Left ventricle myocardium inferior (tissue), 1 donor: ENCODE data around the gene STXBP6. TPM values are rescaled to one million over a fixed set of nuclear protein-coding genes. Genes with fewer than 3 reads are reported as not detected.

Source experiments
- DNase-seq: peaks from one replicate; pipeline ENCODE4 v3.0.0-alpha.2; 2020
- H3K27ac ChIP-seq: fragments of 200-600 bp; replicated peaks from 2 replicates; pipeline ENCODE4 v1.8.0; 2021
- H3K27me3 ChIP-seq: fragments of 200-600 bp; 2 replicates; pipeline ENCODE4 v1.8.0; 2021; ENCODE audit warnings: low read depth
- H3K36me3 ChIP-seq: fragments of 200-600 bp; 2 replicates; pipeline ENCODE4 v1.8.0; 2021
- H3K4me1 ChIP-seq: fragments of 200-600 bp; 2 replicates; pipeline ENCODE4 v1.8.0; 2021
- H3K4me3 ChIP-seq: fragments of 200-600 bp; 2 replicates; pipeline ENCODE4 v1.8.0; 2021; ENCODE audit warnings: mild to moderate bottlenecking, moderate library complexity
- H3K9me3 ChIP-seq: fragments of 200-600 bp; replicated peaks from 2 replicates; pipeline ENCODE4 v1.8.0; 2021
- CTCF ChIP-seq: fragments of 200-600 bp; IDR thresholded peaks from 2 replicates; pipeline ENCODE4 v1.8.0; 2021; ENCODE audit warnings: antibody characterized with exemption, mild to moderate bottlenecking, borderline replicate concordance
- intact Hi-C: fragments of 100-400 bp; cut with micrococcal nuclease; formaldehyde crosslinking; loops from one replicate; pipeline ENCODE4 v1.11.0; 2022
- total RNA-seq: library from RNA; stranded (reverse); fragmentation: NEBNext Ultra II Directional; extraction: Animal tissue kit (Norgen Biotek cat#: 25700); gene quantifications from one replicate; pipeline ENCODE4 v1.2.1, GENCODE V29; 2021
- donor health status: DM: no; HTN: yes; CAD: no; lungs with severe emphysema.

STXBP6 gene
- total RNA-seq, 1 donor from 2014 or later, result 21.7 TPM

DNA sequence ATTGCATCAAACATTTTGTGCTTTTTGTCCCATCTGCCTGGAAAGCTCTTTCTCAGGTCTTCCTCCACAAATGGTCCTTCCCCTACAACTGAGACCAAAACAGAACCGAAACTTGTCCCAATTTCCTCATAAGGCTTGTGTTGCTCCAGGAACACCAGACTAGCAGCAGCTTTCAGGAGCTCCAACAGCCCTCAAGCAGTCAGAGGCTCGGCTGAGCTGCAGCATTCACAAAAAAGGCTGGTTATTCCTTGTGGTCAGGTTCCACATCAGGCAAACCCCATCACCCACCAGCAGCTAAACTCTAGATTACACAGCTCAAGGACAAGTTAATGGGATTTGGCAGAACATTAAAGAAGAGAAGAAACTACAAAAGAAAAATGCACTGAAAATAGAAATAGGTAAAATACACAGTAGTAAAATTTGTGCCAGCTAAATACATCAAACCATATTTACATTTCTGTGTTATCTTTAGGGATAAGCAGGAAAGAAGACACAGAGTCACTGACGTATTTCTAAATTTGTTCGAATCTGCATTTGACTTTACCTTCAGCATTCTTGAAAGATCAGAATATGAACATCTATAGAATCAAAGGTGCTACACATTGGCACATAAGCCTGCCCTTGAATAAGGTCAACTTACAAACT lies 141.2 kb downstream of the STXBP6 start:
- peak overlapping the region; percentile 14 for H3K27ac ChIP-seq
- H3K9me3 ChIP-seq, result peaks cover 3% of the 10 kb centered on the region
- TF ChIP-seq CTCF, result no peak
- H3K27me3 ChIP-seq, result no peaks in the 10 kb centered on the region
- H3K4me3 ChIP-seq, result no peak overlapping the region
- DNase-seq, result no peak
- no peaks in the 10 kb centered on the region for H3K36me3 ChIP-seq
- intact Hi-C loops, result no loop called here
- peaks cover 53% of the 10 kb centered on the region for H3K4me1 ChIP-seq

DNA sequence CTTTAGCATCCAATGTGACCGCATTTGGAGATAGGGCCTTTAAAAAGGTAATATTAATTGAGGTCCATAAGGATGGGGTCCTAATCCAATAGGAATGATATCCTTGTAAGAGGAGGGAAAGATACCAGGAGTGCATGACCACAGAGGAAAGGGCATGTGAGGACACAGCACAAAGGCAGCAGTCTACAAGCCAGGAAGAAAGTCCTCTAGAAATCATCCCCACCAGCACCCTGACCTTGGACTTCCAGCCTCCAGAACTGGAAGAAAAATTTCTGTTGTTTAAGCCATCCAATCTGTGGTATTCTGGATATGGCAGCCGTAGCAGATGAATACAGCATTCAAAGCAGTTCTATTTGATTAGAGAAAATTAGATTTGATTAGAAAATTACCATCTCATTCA lies 145.4 kb downstream of the STXBP6 start:
- no peak for DNase-seq
- no peaks in the 10 kb centered on the region for H3K36me3 ChIP-seq
- no peak overlapping the region for H3K27ac ChIP-seq
- H3K27me3 ChIP-seq, result no peaks in the 10 kb centered on the region
- H3K4me3 ChIP-seq, result no peak overlapping the region
- TF ChIP-seq CTCF, result no peak
- H3K4me1 ChIP-seq, result peaks cover 36% of the 10 kb centered on the region
- H3K9me3 ChIP-seq, result peaks cover 3% of the 10 kb centered on the region
- intact Hi-C loops, result no loop called here

GRCh38 chr14:24903337-24903736 lies 146.6 kb downstream of the STXBP6 start:
- intact Hi-C loops, result no loop called here
- TF ChIP-seq CTCF, result no peak
- no peaks in the 10 kb centered on the region for H3K27me3 ChIP-seq

DNA sequence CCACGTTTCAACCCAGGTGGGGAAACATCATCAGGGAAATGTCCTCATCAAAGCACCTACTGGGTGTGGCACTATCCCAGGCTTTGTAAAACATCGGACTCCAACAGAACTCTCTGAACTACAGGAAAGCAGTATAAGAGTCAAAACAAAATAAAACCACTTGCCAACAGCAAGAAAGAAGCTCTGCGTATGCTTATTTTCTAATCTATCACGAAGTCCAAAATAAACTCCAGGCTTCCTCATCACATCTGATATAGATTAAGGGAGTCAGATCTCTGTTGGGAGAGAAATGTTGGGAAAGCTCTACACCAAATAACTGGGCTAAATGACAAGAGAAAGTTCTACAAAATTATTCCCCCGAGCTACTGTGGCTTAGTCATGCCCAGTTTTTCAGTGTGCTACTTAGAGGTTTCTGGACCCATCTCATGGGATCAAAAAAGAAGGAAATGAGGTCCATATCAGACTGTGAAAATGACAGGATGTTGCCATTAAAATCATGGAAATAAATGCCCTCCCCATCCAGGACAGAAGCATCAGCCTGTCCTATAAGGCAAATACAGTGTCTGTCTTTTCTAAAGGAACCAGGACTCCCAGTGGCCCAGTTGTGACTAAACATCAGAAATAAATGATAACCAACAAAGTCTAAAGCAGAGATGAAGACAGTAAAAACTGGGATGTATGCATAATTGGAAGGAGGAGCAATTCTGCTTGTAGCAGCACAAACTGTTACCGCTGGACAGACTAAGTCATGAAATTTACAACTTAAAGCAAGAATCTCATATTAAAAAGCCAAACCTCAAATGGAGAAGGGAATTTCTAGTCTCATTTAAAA lies 149.5 kb downstream of the STXBP6 start:
- TF ChIP-seq CTCF, result no peak
- Histone ChIP-seq H3K4me3 (peak overlapping the region; percentile 7), H3K9me3 (peaks cover 3% of the 10 kb centered on the region), H3K36me3 (no peaks in the 10 kb centered on the region), H3K27me3 (no peaks in the 10 kb centered on the region), H3K4me1 (peaks cover 49% of the 10 kb centered on the region), H3K27ac (peak overlapping the region; percentile 66)
- intact Hi-C loops, result no loop called here
- no peak for DNase-seq

More at GRCh38 chr14:24903337-24903736, 146.6 kb downstream of the STXBP6 start:
- H3K4me3 ChIP-seq, result no peak overlapping the region
- DNase-seq, result no peak
- H3K4me1 ChIP-seq, result peaks cover 29% of the 10 kb centered on the region
- peaks cover 3% of the 10 kb centered on the region for H3K9me3 ChIP-seq
- no peak overlapping the region for H3K27ac ChIP-seq
- H3K36me3 ChIP-seq, result no peaks in the 10 kb centered on the region

DNA sequence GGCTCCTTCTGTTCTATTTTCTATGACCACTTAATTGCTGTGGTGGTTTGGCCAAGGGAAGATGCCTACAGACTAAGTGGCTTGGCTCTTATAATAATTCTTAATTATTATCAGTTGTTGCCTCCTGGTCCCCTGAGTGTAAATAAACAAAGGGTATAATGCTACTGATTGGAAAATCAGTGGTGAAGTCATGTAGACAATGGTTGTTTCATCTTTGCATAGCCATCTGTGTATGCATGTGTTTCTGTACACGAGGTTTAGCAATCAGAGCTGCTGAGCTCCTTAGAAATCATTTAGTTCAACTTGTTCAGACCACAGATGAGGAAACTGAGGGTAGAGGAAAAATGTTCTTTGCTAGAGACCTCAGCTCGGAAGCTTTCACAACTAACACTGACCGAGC lies 152.2 kb downstream of the STXBP6 start:
- H3K36me3 ChIP-seq, result no peaks in the 10 kb centered on the region
- no peaks in the 10 kb centered on the region for H3K27me3 ChIP-seq
- H3K9me3 ChIP-seq, result no peaks in the 10 kb centered on the region
- no peak overlapping the region for H3K27ac ChIP-seq
- H3K4me1 ChIP-seq, result peaks cover 68% of the 10 kb centered on the region
- TF ChIP-seq CTCF, result no peak
- DNase-seq, result no peak
- H3K4me3 ChIP-seq, result no peak overlapping the region
- intact Hi-C loops, result no loop called here
